Stimulated activated naive CD8-positive, alpha-beta T cell treated with anti-CD3 and anti-CD28 coated beads, Interleukin-15, Interleukin-2, amounts not matched to agents 100 U/mL and 50 U/mL, for 24 hours (primary cell): ENCODE measurements around the gene ISM2.
"Not testable (repeated sequence)": the region's sequence is repeated elsewhere in the genome, so short reads cannot be mapped to it uniquely, and the experiment has no call there.

Source experiments
- ATAC-seq: fragments of 150-1000 bp; cut with Tn5 transposase; one replicate; pipeline ENCODE4 v1.10.0; 2021
- DNase-seq: peaks from one replicate; pipeline ENCODE4 v3.0.0; 2021

ISM2 gene

DNA sequence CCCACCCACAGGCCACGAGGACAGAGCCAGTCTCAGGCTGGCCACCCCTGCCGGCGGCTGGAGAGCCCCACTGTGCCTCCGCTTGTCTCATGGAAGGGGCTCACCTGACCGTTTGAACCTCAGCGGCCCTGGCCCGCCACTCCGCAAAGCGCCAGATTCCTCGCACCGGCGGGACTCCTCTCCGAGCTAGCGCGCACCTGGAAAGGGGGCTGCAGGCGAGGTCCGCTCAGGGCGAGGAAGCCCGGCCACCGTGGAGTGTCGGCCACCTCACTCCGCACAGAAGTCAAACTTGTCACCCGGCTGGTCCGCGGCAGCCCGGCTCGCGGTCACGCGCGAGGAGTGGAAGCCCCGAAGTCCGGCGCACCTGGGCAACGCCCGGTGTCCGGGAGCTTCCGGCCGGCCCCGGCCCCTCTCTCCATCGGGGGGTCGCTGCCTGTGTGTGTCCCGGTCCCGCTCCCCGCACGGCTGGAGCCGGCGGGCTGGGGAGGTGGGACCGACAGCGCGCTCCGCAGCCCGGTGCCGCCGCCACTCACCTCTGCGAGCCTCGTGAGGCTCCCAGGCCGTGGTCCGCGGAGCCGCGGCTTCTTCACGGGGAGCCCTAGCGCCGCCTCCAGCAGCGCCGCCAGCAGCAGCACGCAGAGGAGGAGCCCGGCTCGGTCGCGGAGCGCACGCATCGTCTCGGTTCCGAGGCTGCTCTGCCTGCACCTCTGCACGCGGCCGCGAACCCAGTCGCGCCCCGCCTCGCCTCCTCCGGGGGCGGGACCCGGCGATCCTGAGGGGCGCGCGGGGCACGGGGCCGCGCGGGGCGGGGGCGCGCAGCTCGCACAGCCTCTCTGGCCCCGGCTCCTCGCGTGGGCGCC is at the start of gene ISM2:
Gene ISM2, minus strand, starts transcription at position 697 of the 860 bp plus-strand sequence. Its CDS starts 23 bp downstream, at position 674.
- ATAC-seq (peak; percentile 82), DNase-seq (peak; percentile 58)

GRCh38 chr14:77547512-77548180 is 49.0 kb upstream of the ISM2 start:
- ATAC-seq: no peak

GRCh38 chr14:77545171-77545570 is 46.6 kb upstream of the ISM2 start:
- ATAC-seq, DNase-seq: not testable (repeated sequence)

More at GRCh38 chr14:77547512-77548180, 49.0 kb upstream of the ISM2 start:
- DNase-seq: no peak

DNA sequence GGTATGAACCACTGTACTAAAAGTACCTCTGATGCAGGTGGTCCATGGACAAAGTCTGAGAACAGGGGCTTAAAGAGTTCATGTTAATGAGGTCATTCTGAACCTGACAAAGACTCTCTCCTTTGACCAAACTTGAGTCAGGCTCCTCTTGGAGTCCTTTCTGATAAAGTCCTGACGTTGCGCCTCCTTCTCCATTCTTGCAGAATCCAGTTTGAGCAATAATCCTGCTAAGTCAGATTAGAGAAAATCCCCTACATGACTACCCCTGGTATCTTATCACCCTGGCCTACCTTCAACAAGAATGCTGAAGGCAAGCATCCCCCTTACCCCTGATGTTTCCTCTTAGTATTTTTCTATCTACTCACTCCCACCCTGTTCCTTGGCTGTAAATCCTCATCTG is 46.0 kb upstream of the ISM2 start:
- ATAC-seq (no peak), DNase-seq (no peak)

GRCh38 chr14:77543637-77544334 is 45.2 kb upstream of the ISM2 start:
- DNase-seq: no peak
- no peak for ATAC-seq

DNA sequence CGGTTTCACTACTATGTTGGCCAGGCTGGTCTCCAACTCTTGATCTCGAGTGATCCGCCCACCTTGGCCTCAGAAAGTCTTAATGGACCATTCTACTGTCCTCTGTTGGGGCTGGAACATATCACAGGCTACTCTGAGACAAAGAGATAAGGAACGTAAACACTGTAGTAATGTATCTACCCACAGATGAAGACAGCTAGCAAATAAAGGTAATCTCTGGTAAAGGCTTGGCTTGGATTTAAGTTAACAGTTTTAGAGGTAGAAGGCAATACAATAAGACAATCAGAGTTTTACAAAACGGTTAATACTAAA is 44.6 kb upstream of the ISM2 start:
- ATAC-seq (no peak), DNase-seq (no peak)

- DNase-seq (no peak), ATAC-seq (no peak)
Measured at GRCh38 chr14:77542421-77543239, 44.0 kb upstream of the ISM2 start.

- DNase-seq: no peak
- no peak for ATAC-seq
Measured at GRCh38 chr14:77541905-77542304, 43.3 kb upstream of the ISM2 start.

GRCh38 chr14:77536951-77537350 is 38.3 kb upstream of the ISM2 start:
- DNase-seq, ATAC-seq: not testable (repeated sequence)

GRCh38 chr14:77531071-77531470 is 32.5 kb upstream of the ISM2 start:
- ATAC-seq (no peak), DNase-seq (no peak)

DNA sequence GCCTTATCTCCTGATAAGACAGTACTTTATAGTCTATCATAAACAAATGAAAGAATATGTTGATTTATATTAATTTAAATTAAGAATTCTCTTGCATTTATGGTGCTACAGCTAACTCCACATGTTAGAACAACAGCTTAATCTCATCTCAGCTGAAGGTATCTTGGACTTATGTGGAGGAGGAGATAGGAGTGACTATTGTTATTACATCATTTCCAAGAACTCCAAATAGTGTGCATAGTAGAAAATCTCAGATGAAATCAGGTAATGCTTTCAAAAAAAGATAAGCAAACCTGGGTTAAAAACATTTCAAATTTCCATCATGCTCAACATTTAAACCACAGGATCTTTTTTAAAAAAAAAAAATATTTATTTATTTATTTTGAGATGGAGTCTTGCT is 31.3 kb upstream of the ISM2 start:
- ATAC-seq: no peak
- no peak for DNase-seq

GRCh38 chr14:77529213-77529612 is 30.6 kb upstream of the ISM2 start:
- DNase-seq (no peak), ATAC-seq (no peak)

- DNase-seq, ATAC-seq: not testable (repeated sequence)
Measured at GRCh38 chr14:77528701-77529100, 30.1 kb upstream of the ISM2 start.

- ATAC-seq: no peak
- DNase-seq: no peak
Measured at GRCh38 chr14:77526266-77526665, 27.6 kb upstream of the ISM2 start.

DNA sequence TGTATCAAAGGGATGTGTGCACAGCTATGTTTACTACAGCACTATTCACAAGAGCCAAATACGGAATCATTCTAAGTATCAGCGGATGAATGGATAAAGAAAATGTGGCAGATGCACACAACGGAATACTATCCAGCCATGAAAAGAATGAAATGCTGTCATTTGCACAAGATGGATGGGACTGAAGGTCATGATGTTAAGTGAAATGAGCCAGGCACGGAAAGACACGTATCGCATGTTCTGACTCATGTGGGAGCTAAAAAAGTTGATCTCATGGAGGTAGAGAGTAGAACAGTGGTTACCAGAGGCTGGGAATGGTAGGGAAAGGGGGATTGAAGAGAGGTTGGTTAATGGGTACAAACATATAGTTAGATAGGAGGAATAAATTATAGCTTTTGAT is 25.9 kb upstream of the ISM2 start:
- ATAC-seq: no peak
- DNase-seq: no peak

GRCh38 chr14:77523109-77523508 is 24.5 kb upstream of the ISM2 start:
- ATAC-seq (no peak), DNase-seq (no peak)

GRCh38 chr14:77520555-77520954 is 21.9 kb upstream of the ISM2 start:
- ATAC-seq (no peak), DNase-seq (no peak)

- ATAC-seq: no peak
- no peak for DNase-seq
Measured at GRCh38 chr14:77516126-77516525, 17.5 kb upstream of the ISM2 start.

GRCh38 chr14:77511486-77512162 is 13.0 kb upstream of the ISM2 start:
- ATAC-seq (no peak), DNase-seq (no peak)

DNA sequence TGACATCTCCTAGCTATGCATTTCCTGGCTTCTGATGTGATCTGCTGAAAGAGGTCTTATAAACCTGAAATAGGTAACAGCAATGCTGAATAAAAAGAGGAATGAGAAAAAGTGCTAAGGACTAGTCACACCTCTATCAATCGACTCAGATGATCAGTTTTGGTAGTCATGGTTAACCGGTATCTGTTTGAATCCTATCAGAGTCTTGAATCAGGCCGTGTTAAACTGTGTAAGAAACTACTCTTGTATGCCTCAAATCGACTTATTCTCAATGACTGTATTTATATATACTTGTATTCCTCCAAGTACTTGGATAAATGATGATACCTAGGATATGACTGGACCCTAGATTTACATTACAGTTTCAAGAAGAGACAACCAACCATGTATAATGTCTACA is 10.8 kb upstream of the ISM2 start:
- ATAC-seq (no peak), DNase-seq (no peak)

DNA sequence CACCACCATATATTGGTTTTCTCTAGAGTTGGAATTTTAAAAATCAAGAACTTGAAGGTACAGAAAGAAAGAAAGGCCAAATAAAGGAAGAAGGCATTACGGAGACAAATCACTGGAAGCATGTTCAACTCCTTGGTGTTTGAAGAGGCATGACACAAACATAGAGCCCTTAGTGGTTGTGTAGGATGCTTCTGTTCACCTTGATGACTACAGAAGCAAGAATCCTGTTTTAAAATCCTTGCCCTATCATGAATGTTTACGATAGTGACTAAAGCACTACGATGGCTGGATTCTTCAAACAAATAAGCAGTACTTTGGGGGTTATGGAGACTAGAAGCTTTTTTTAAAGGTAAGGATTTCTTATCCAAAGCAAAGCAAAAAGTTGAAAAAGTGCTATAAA is 10.3 kb upstream of the ISM2 start:
- ATAC-seq (no peak), DNase-seq (no peak)

DNA sequence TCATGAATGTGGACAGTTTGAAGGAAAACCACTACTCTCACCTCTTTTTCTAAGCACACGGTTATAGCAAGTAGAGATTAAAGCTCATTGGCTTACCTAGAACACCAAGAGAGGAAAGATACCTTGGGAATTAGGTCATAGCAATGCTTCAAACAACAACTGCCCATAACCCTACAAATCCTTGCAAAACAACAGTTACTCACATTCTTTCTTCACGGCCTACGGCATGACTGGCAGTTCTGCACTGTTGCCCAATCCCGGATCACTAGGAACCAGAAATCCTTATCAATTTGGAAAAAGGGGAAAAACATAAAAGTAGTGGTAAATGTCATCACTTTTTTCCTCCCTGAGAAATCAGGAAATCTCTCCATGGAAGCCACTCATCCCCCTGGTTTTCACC is 9.6 kb upstream of the ISM2 start:
- ATAC-seq (no peak), DNase-seq (no peak)
